HG03432 (cell line): ENCODE results near the gene HTR2C.
"Not testable (repeated sequence)": the region's sequence is repeated elsewhere in the genome, so short reads cannot be mapped to it uniquely, and the experiment has no call there.

Source experiments
- ATAC-seq: cut with Tn5 transposase; IDR thresholded peaks from one replicate; pipeline ENCODE4 v1.9.1; 2021; ENCODE audit warnings: mild to moderate bottlenecking, moderate library complexity; ENCODE audit not compliant: unreplicated experiment

Gene HTR2C

GRCh38 chrX:114583646-114584374 is at the start of gene HTR2C:
Gene HTR2C, plus strand, starts transcription at chrX:114584086. Its CDS starts 142,851 bp downstream, at chrX:114726937.
- ATAC-seq, result no peak

- no peak for ATAC-seq
These were observed 3.5 kb upstream of the HTR2C start for GRCh38 chrX:114580336-114580735.

- no peak for ATAC-seq
These were observed 2.2 kb upstream of the HTR2C start for GRCh38 chrX:114581528-114582263.

DNA sequence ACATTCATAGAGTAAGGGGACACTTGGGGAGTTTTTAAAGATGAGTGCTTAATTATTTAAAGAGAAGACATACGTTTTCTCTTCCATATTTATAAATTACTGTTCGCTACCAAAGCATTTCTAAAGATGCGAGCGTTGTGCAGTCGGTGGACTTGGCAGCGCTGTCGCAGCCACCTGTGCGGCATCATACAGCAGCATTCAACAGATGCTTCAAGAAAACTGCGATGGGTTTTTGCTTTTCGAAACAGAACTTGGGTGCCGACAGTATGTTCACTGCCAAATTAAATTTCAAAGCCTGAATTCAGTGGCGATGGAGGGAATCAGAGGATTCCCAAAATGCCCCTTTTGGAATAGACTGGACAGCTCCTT is 1.6 kb upstream of the HTR2C start:
- ATAC-seq, result no peak

- ATAC-seq, result no peak
These were observed 1.0 kb upstream of the HTR2C start for GRCh38 chrX:114582698-114583395.

- ATAC-seq, result no peak
These were observed 573 bp downstream of the HTR2C start for GRCh38 chrX:114584375-114584943.

- ATAC-seq, result no peak
These were observed 1.3 kb downstream of the HTR2C start for GRCh38 chrX:114584983-114585842.

- no peak for ATAC-seq
These were observed 7.2 kb downstream of the HTR2C start for GRCh38 chrX:114591121-114591520.

DNA sequence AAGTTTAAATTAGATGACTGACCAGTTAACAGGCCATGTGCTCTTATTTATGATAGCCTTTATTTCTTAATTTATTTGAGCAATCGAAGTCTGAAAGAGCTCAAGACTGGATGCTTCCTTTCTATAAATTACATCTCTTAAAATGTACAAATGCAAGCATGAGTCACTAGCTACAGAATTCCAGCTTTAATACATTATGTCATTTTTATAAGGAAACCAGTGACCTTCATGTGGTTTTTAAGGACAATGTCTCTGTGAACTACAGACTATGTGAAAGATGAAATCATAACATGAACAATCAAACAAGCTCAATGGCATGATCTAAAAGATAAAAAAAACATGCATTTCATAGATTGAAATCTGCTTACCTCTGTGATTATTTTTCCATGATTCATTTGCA is 15.4 kb downstream of the HTR2C start:
- ATAC-seq, result no peak

- no peak for ATAC-seq
These were observed 16.0 kb downstream of the HTR2C start for GRCh38 chrX:114599911-114600310.

- ATAC-seq, result not testable (repeated sequence)
These were observed 22.7 kb downstream of the HTR2C start for GRCh38 chrX:114606619-114607018.

GRCh38 chrX:114611018-114611619 is 27.2 kb downstream of the HTR2C start:
- peak; percentile 71 for ATAC-seq

DNA sequence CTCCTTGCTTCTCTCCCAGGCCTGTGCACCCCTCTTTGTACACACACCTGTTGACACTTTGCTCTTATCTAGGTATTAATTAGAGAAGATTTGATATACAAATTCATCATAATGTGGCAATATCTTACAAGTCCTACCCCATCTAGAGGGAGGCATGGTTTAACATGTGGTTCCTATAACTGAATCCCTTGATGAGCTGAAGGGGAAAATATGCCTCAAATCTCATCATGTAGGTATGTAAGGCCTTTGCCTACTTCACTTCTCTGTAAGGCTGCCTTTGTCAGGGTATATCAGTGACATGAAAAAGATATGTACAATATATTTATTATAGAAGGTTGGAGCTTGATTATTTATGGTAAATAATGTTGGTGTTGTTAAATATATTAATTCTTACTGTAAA is 31.9 kb downstream of the HTR2C start:
- no peak for ATAC-seq

- ATAC-seq, result peak; percentile 50
These were observed 36.0 kb downstream of the HTR2C start for GRCh38 chrX:114619874-114620273.

DNA sequence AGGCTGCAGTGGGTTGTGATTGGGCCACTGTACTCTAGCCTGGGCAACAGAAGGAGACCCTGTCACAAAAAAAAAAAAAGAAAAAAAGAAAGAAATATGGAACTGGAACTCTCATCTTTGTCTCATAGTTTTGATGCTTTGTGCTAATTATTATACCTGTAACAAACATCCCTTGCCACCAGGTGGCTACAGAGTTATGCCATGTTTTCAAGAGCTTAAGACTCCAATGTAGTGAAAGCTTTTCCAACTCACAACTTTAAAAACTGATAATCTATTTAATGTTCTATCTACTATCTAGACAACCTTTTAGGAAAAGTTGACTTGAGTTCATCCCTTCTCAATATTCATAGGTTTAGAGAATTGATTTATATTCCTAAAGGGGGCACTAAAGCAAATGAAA is 42.4 kb downstream of the HTR2C start:
- no peak for ATAC-seq

GRCh38 chrX:114635986-114636385 is 52.1 kb downstream of the HTR2C start:
- ATAC-seq, result no peak

- no peak for ATAC-seq
These were observed 66.5 kb downstream of the HTR2C start for GRCh38 chrX:114650351-114650750.

DNA sequence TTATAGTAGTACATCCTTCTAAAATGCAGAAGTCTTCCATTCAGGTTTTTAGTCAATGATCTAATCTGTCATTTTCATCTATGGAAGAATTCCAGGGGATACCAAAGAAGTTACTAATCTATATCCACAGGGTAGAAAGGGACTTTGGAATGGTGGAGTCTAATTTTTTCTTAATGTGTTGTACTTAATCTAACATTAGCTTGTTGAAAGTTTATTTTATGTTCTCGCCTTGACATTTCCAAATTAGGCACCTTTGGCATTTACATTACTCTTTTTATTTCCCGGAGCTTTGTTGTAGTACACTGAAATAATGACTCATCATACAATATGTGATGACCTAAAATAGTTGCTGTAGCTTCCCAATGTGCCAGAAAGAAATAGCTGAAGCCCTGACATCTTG is 91.5 kb downstream of the HTR2C start:
- ATAC-seq, result no peak

GRCh38 chrX:114700533-114700932 is 116.6 kb downstream of the HTR2C start:
- not testable (repeated sequence) for ATAC-seq

GRCh38 chrX:114709406-114709805 is 125.5 kb downstream of the HTR2C start:
- no peak for ATAC-seq
